ENCODE data around the gene HACD2. TPM values are rescaled to one million over a fixed set of nuclear protein-coding genes. Genes with fewer than 3 reads are reported as not detected.

Gene HACD2
- total RNA-seq, 1 donor from 2014 or later: 35.9 TPM

DNA sequence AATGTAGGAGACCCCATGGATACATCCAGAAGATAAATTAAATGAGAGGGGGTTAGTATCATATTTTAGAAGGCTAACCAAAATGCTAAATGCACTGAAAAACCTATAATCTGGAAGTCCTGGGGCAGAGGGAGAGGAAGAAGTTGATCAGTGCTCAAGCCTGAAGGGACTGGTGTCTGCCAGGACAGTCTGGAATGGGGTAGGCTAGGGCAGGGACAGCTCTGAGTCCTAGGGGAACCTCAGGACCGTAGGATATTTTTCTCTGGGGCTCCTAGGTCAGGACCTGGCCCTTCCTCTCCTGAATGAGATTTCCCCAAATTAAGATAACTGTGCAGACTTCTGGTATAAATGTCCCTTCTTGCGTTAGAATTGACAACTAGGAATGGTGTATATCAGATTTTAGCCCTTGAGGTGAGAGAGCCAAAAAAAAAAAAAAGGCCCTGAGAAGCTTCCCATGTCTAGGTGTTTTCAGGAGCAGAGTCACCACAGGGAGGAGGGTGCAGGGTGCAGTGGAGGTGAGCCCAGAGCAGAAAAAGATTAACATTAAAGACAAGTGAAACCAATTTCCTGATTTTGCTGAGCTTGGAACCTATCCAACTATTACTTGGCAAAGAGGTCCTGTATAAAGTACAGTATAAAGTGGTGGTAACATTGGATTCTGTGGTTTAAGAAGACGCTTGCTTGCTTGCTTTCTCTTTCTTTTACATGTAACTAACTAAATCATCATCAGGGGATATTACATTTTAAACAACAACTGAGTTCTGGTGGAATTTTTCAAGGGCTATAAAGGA, 63.5 kb downstream of the HACD2 start:
- Histone ChIP-seq H4K20me1 (ENCODE audit: low read depth) (no peaks in the 10 kb centered on the region), H3K4me3 (no peak overlapping the region), H2AFZ (replicated peaks) (no peak overlapping the region), H3K9me3 (ENCODE audit: low read depth) (no peaks in the 10 kb centered on the region), H3K36me3 (no peaks in the 10 kb centered on the region), H3K4me2 (no peak overlapping the region), H3K79me2 (ENCODE audit: low read depth) (no peaks in the 10 kb centered on the region), H3K9ac (no peak overlapping the region), H3F3A (ENCODE audit: low read depth) (no peaks in the 10 kb centered on the region), H3K27me3 (no peaks in the 10 kb centered on the region), H3K27ac (no peak overlapping the region), H3K4me1 (peaks cover 18% of the 10 kb centered on the region)
- Mint-ChIP-seq H3K27ac (no peak overlapping the region), H3K36me3 (peaks cover 5% of the 10 kb centered on the region), H3K9me3 (no peaks in the 10 kb centered on the region), H3K4me1 (peaks cover 7% of the 10 kb centered on the region), H3K27me3 (ENCODE audit: insufficient read depth, low read depth) (no peaks in the 10 kb centered on the region), H3K4me3 (no peak overlapping the region)
- TF ChIP-seq EZH2phosphoT487 (IDR thresholded peaks at IDR 0.05) (no peak), EZH2 (IDR thresholded peaks at IDR 0.05) (no peak)
- TF ChIP-seq, protein P1, sequence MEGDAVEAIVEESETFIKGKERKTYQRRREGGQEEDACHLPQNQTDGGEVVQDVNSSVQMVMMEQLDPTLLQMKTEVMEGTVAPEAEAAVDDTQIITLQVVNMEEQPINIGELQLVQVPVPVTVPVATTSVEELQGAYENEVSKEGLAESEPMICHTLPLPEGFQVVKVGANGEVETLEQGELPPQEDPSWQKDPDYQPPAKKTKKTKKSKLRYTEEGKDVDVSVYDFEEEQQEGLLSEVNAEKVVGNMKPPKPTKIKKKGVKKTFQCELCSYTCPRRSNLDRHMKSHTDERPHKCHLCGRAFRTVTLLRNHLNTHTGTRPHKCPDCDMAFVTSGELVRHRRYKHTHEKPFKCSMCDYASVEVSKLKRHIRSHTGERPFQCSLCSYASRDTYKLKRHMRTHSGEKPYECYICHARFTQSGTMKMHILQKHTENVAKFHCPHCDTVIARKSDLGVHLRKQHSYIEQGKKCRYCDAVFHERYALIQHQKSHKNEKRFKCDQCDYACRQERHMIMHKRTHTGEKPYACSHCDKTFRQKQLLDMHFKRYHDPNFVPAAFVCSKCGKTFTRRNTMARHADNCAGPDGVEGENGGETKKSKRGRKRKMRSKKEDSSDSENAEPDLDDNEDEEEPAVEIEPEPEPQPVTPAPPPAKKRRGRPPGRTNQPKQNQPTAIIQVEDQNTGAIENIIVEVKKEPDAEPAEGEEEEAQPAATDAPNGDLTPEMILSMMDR (IDR thresholded peaks at IDR 0.05): no peak
- DNase-seq (ENCODE audit: low spot score): no peak

DNA sequence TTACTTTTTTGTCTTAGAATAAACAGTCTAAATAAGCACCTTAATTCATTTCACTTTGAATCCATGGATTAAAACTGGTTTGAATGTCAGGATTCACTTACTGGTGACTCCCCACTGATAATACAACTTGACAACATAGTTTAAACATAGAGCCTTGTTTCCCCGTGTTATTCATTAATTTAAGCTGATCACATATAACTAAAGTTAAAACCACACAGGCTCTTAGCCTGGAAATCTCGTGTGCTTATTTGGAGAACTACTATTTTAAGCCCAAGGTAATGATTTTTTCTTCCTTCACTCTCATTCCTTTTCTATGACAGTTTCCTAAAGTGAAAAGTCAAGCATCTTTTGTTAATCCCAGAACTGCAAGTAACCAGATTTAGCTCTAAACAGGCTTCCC, 64.2 kb downstream of the HACD2 start:
- no peaks in the 10 kb centered on the region for H3K9me3 ChIP-seq (ENCODE audit: low read depth)
- Mint-ChIP-seq H3K9me3 (no peaks in the 10 kb centered on the region), H3K36me3 (peaks cover 5% of the 10 kb centered on the region), H3K27me3 (ENCODE audit: insufficient read depth, low read depth) (no peaks in the 10 kb centered on the region), H3K27ac (no peak overlapping the region), H3K4me1 (peaks cover 7% of the 10 kb centered on the region), H3K4me3 (no peak overlapping the region)
- no peaks in the 10 kb centered on the region for H3K79me2 ChIP-seq (ENCODE audit: low read depth)
- H3K4me1 ChIP-seq: peaks cover 17% of the 10 kb centered on the region
- H3K36me3 ChIP-seq: no peaks in the 10 kb centered on the region
- no peak overlapping the region for H3K4me3 ChIP-seq
- H3K27me3 ChIP-seq: no peaks in the 10 kb centered on the region
- no peak overlapping the region for H3K9ac ChIP-seq
- TF ChIP-seq, protein P1 (IDR thresholded peaks at IDR 0.05): no peak
- no peak for TF ChIP-seq EZH2 (IDR thresholded peaks at IDR 0.05)
- no peak for TF ChIP-seq EZH2phosphoT487 (IDR thresholded peaks at IDR 0.05)
- H3K4me2 ChIP-seq: no peak overlapping the region
- H3K27ac ChIP-seq: no peak overlapping the region
- DNase-seq (ENCODE audit: low spot score): no peak
- H3F3A ChIP-seq (ENCODE audit: low read depth): no peaks in the 10 kb centered on the region
- no peak overlapping the region for H2AFZ ChIP-seq (replicated peaks)
- no peaks in the 10 kb centered on the region for H4K20me1 ChIP-seq (ENCODE audit: low read depth)

DNA sequence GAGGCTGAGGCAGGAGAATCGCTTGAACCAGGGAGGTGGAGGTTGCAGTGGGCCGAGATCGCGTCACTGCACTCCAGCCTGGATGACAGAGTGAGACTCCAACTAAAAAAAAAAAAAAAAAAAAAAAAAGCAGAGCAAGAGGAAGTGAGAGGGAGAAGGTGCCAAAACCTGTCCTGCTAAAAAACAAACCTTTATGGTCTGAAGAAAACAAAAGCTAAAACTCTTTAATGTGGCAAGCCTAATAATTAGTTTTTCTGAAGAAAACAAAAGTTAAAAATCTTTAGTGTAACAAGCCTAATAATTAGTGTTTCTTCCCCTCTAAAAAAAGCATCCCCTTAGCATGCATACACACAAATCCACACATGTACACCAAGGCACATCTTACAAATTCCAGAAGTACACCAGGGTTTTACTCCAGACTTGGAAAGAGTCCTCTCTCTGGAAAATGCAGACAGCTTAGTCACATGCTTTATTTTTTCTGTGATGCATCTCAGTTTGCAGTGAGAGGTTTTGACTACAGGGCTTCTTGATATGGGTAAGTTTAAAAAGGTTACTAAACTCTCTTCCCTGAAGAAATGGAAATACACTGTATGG, 65.9 kb downstream of the HACD2 start:
- Mint-ChIP-seq H3K9me3 (no peaks in the 10 kb centered on the region), H3K4me1 (no peaks in the 10 kb centered on the region), H3K36me3 (peaks cover 5% of the 10 kb centered on the region)

GRCh38 chr3:123511726-123512125, 73.1 kb downstream of the HACD2 start:
- peaks cover 11% of the 10 kb centered on the region for H3K36me3 Mint-ChIP-seq
- H3K9ac ChIP-seq: no peak overlapping the region

More for the DNA sequence above, 65.9 kb downstream of the HACD2 start:
- no peaks in the 10 kb centered on the region for H3K27me3 Mint-ChIP-seq (ENCODE audit: insufficient read depth, low read depth)
- Histone ChIP-seq H3K4me1 (peaks cover 4% of the 10 kb centered on the region), H3K79me2 (ENCODE audit: low read depth) (no peaks in the 10 kb centered on the region), H3K4me2 (no peak overlapping the region), H3K4me3 (no peak overlapping the region), H3K27ac (no peak overlapping the region), H3K9me3 (ENCODE audit: low read depth) (no peaks in the 10 kb centered on the region), H2AFZ (replicated peaks) (no peak overlapping the region), H3K36me3 (no peaks in the 10 kb centered on the region), H3F3A (ENCODE audit: low read depth) (no peaks in the 10 kb centered on the region), H3K27me3 (no peaks in the 10 kb centered on the region), H3K9ac (no peak overlapping the region), H4K20me1 (ENCODE audit: low read depth) (no peaks in the 10 kb centered on the region)
- no peak overlapping the region for H3K4me3 Mint-ChIP-seq
- H3K27ac Mint-ChIP-seq: no peak overlapping the region
- DNase-seq (ENCODE audit: low spot score): no peak
- no peak for TF ChIP-seq EZH2 (IDR thresholded peaks at IDR 0.05)

More at GRCh38 chr3:123511726-123512125, 73.1 kb downstream of the HACD2 start:
- TF ChIP-seq EZH2 (IDR thresholded peaks at IDR 0.05) (no peak), EZH2phosphoT487 (IDR thresholded peaks at IDR 0.05) (no peak)
- TF ChIP-seq, protein P1 (IDR thresholded peaks at IDR 0.05): no peak
- Histone ChIP-seq H3K9me3 (ENCODE audit: low read depth) (no peaks in the 10 kb centered on the region), H3F3A (ENCODE audit: low read depth) (no peaks in the 10 kb centered on the region), H3K4me2 (no peak overlapping the region), H4K20me1 (ENCODE audit: low read depth) (no peaks in the 10 kb centered on the region), H3K79me2 (ENCODE audit: low read depth) (no peaks in the 10 kb centered on the region), H2AFZ (replicated peaks) (no peak overlapping the region), H3K27ac (no peak overlapping the region), H3K4me1 (peaks cover 4% of the 10 kb centered on the region), H3K27me3 (no peaks in the 10 kb centered on the region), H3K4me3 (no peak overlapping the region), H3K36me3 (no peaks in the 10 kb centered on the region)
- H3K4me1 Mint-ChIP-seq: no peaks in the 10 kb centered on the region
- no peak overlapping the region for H3K27ac Mint-ChIP-seq
- H3K27me3 Mint-ChIP-seq (ENCODE audit: insufficient read depth, low read depth): peaks cover 2% of the 10 kb centered on the region
- no peak overlapping the region for H3K4me3 Mint-ChIP-seq
- DNase-seq (ENCODE audit: low spot score): no peak
- H3K9me3 Mint-ChIP-seq: no peaks in the 10 kb centered on the region
